ENCODE data around the gene HTATIP2.

DNA sequence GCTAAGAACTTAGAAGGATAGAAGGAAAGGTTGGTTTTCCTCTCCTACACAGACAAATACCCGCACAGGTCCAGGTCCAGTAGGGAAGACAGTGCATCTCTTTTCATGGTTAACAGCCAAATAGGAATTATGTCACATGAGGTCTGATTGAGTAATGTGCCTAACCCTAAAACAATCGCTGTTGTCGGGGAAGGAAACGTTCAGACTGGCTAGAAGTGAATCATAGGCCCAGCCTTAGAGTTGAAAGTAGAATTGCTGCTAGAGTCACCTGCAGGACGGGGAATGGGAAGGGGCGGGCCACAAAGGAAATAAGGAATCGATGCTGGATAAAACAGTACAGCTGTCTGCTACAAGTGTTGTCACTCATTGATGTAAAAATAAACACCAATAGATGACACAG lies 12.4 kb upstream of the HTATIP2 start:
- TF ChIP-seq CTCF (IDR thresholded peaks at IDR 0.05): no peak
- TF ChIP-seq POLR2A (IDR thresholded peaks at IDR 0.05): no peak

Data from right lobe of liver (tissue), 4 donors.